Measurements from ENCODE around the gene SURF6.
"Not testable (repeated sequence)": the region's sequence is repeated elsewhere in the genome, so short reads cannot be mapped to it uniquely, and the experiment has no call there.

SURF6 gene

DNA sequence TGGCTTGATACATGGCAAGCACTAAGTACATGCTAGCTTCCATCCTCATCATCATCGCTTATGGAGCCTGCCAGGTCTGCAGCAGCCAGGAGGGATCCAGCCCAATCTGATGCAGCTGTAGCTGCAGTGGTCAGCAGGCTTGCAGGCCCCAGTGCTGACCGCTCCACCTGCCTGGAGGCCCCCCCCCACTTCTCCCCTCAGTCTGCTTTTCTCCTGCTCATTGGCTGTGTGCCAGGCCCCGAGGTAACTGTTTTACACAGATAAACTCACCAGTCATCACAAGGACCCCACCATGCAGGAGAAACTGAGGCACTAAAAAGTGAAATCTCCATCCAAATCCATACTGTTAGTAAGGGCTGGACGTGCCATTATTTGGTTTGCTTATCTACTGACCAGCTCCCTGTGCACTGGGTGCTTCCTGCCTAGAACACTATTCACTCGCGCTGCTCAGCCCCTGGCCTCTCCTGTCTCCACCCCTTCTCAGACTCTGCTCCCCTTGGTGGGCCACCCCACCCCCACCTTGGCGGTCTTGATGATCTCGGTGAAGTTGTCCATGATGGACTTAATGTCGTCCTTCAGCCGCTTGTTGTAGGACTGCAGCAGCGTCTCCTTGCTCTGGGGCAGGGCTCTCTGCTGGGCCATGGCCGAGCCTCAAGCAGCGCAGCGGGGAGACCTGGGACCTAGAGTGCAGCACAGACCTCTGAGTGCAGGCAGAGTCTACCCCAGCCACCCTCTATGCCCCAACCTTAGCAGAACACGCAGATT, 10.2 kb upstream of the SURF6 start:
- DNase-seq: no peak

DNA sequence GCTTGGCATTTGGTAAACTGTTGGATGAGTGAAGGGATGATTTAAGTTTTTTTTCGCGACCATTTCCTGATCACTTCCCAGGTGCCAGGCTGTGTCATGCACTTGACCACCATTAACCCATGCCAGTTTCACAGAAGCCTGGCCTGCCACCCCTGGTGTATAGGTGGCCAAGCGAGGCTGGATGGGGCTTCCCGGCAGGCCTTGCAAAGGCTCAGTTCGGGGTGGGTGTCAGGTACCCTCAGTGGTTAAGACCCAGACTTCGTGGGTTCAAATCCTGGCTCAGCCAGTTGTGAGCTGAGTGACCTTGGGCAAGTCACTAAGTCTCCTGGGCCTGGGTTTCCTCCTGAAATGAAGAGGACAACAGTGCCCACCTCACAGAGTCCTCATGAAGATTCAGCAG, 9.6 kb upstream of the SURF6 start:
- DNase-seq: no peak

GRCh38 chr9:133344979-133345378, 9.0 kb upstream of the SURF6 start:
- no peak for DNase-seq

GRCh38 chr9:133344071-133344470, 8.1 kb upstream of the SURF6 start:
- DNase-seq: no peak

GRCh38 chr9:133342570-133342969, 6.6 kb upstream of the SURF6 start:
- no peak for DNase-seq

- DNase-seq: no peak
Measured at GRCh38 chr9:133342069-133342406, 6.0 kb upstream of the SURF6 start.

- DNase-seq: no peak
Measured at GRCh38 chr9:133341369-133342068, 5.5 kb upstream of the SURF6 start.

GRCh38 chr9:133340916-133341315, 4.9 kb upstream of the SURF6 start:
- no peak for DNase-seq

GRCh38 chr9:133340256-133340655, 4.3 kb upstream of the SURF6 start:
- no peak for DNase-seq

- DNase-seq: no peak
Measured at GRCh38 chr9:133339641-133340040, 3.7 kb upstream of the SURF6 start.

- DNase-seq: not testable (repeated sequence)
Measured at GRCh38 chr9:133334888-133335287, 1.1 kb downstream of the SURF6 start.

DNA sequence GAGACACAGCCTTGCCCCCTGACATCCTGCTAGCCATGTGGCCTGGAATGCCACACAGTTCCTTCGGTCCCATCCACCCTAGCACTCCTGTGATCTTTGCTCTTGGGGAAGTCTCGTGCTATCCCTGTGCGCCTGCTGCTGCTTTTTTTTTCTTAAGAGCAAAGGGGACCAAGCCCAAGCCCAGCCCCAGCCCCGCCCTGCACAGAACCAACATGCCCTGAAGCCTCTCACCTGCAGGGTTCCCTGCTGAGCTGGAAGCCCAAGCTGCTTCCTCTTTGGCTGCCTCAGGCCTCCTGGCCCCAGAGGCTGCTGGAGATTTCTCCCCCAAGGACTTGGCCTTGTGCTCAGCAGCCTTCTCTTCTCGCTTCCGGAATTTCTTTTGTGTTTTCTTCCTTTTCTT, 1.8 kb downstream of the SURF6 start:
- no peak for DNase-seq

DNA sequence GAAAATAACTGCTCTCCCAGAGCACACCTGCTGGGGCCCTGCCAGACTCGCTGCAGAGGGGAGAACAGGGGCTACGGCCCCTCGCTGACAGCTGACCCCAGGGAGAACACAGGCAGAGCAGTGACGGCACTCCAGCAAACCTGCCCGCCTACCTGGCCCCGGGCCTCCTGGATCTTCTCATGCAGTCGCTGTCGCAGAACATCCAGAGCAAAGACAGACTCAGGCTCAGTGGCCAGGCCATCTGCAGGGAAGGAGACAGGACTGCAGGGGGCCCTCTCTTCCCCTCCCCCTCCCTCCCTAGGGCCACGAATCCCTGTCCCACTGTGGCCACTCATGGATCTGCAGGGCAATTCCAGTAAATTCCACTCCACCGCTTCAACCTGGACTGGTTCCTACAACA, 2.4 kb downstream of the SURF6 start:
- DNase-seq: no peak

DNA sequence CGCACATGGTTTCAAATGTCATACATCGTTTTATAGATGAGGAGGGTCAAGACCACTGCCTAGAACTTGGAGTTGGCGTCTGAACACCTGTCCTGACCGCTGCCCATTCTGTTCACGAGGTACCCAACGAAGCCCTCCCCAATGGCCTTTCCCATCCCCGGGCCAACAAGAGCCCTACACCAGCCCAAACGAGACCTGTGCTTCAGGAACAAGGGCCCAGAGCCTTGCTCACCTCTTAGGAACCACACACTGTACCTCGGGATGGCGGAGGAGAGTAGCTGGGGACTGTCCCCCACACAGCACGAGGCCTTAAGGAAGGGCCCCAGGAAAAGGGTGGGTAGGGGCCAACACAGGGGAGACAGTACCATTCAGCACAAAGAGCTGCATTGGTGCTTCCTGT, 3.0 kb downstream of the SURF6 start:
- DNase-seq: no peak

DNA sequence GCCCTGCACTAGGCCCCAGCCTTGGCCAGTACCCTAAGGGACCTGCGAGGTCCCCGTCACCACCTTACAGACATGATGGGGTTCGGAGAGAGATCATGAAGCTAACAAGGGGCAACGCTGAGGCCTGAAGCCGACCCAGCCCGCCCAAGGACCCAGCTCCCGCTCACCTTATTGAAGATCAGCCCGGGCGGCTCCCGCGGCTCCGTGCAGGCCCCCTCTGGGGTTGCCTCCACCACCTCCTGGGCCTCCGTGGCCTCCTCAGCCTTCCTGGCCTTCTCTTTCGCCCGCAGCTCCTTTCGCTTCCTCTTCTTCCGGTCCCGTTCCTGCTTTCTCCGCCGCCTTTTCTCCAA, 3.6 kb downstream of the SURF6 start:
- no peak for DNase-seq

GRCh38 chr9:133331641-133332380, 4.2 kb downstream of the SURF6 start:
- DNase-seq: no peak

GRCh38 chr9:133331221-133331620, 4.8 kb downstream of the SURF6 start:
- no peak for DNase-seq

DNA sequence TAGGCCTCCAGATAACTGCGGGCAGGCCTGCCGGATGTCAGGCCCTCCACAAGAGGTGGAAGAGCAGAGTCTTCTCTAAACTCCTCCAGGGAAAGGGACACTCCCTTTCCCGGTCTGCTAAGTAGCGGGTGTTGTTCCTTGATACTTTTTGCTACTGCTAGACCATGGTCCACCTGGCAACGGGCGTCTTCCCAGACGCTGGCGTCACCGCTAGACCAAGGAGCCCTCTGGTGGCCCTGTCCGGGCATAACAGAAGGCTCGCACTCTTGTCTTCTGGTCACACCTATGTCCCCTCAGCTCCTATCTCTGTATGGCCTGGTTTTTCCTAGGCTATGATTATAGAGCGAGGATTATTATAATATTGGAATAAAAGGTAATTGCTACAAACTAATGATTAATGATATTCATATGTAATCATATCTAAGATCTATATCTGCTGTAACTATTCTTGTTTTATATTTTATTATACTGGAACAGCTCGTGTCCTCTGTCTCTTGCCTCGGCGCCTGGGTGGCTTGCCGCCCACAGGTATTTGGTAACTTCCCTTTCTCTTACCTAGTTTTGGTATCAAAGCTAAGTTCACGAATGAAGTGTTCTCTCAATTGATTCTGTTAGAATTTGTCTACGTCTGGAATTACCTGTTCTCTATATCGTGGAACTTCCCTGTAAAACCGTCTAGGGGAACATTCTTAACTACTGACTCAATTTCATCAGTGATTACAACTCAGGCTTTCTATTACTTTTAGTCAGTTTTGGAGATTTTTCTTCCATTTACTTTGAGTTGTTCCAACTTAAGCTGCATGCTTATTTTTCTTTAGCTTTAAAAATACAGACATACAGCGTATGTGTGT, 6.5 kb downstream of the SURF6 start:
- DNase-seq: not testable (repeated sequence)

DNA sequence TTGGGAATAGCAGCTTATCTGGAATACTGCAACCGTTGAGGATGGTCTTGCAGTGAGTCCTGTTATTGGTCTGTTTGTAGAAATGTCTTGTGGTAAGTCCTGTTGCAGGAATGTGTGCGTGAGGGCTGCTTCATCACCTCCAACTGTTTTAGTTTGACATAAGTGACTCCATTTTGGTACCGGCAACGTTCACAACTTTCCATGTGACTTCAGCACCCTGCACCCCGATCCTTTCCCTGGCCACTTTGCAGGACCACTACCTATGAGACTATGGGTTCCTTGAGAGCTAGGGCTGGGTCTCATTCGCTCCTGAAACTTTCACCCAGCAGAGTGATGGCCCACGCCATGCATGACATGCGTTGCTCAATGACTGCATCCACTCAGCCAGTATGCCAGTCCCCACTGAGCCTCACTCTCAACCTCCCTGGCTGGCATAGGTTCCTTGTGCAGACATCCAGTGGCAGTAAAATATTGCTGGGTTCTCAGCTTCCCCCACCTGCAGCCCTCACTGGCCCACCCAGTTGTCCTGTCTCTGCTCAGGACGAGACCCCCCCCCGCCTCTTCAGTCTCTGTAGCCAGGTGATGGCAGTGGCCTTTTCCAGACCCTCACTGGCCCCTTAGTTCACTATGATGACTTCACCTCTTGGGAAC, 8.0 kb downstream of the SURF6 start:
- DNase-seq: no peak

- DNase-seq: not testable (repeated sequence)
Measured at GRCh38 chr9:133327021-133327420, 9.0 kb downstream of the SURF6 start.

DNA sequence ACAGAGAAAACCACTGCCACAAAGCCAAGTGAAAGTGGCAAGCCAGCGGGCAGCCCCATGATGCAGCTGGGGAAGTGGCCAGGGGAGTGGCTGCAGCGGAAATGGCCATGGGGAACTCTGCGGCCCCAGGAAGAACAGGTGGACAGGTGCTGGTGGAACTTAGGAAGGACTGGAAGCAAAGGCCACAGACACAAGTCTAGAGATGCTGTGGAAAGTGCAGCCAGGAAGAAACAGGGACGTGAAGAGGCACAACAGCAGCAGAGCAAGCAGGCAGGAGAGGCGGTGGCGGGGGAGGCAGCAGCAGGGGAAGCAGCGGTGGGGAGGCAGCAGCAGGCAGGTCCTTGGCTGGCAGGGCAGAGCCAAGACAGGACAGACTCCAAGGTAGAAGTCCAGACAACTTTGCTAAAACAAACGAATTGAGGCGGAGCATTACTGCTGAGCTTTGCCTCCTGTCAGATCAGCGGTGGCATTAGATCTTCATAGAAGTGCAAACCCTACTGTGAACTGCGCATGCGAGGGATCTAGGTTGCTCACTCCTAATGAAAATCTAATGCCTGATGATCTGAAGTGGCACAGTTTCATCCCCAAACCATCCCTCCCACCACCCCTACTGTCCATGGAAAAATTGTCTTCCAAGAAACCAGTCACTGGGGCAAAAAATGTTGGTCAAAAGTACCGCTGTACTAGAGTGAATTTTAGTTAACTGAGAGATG, 11.8 kb downstream of the SURF6 start:
- DNase-seq: no peak

GRCh38 chr9:133323211-133323610, 12.8 kb downstream of the SURF6 start:
- DNase-seq: no peak

All from stimulated activated CD4-positive, alpha-beta T cell treated with anti-CD3 and anti-CD28 coated beads, Interleukin-2, amount 100 ng/mL, for 48 hours (primary cell).